ENCODE measurements around the gene HOOK1.
"Not testable (repeated sequence)": the region's sequence is repeated elsewhere in the genome, so short reads cannot be mapped to it uniquely, and the experiment has no call there.

The HOOK1 gene

DNA sequence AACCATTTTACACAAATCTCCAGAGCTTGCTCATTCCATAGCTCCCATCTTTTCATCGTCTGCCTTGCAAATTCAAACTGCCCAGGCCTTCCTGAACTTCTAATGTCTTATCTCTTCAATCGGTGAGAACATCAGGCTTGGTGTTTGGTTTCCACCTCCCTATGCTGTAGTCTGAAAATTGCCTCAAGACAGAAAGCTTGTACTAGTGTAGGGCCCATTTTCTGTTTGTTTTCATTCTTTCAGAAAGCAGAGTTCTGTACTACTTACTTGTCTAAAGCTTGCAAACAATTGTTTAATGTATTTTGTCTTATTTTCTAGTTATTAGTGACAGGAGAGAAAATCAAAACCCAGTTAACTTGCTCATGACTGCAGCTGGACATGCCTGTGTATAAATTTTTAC is 16.8 kb downstream of the HOOK1 start:
- Histone ChIP-seq H3K27me3 (ENCODE audit: insufficient read depth, low read length, poor library complexity, severe bottlenecking) (no peaks in the 10 kb centered on the region), H3K9me3 (ENCODE audit: insufficient read depth, low read depth, low read length) (no peaks in the 10 kb centered on the region), H3K4me1 (ENCODE audit: insufficient read depth, low read length, poor library complexity, severe bottlenecking) (no peaks in the 10 kb centered on the region), H3K36me3 (ENCODE audit: insufficient read depth, low read length) (no peaks in the 10 kb centered on the region), H3K4me3 (ENCODE audit: low read length, poor library complexity, severe bottlenecking) (no peak overlapping the region), H3K4me2 (ENCODE audit: low read depth, low read length, poor library complexity, severe bottlenecking) (no peak overlapping the region), H3K9ac (ENCODE audit: low read depth, low read length, poor library complexity, severe bottlenecking) (no peak overlapping the region), H3K9me2 (replicated peaks; ENCODE audit: low read depth, low read length) (no peaks in the 10 kb centered on the region), H3F3A (ENCODE audit: low read depth) (no peaks in the 10 kb centered on the region), H2AFZ (ENCODE audit: low read length) (0 out of 2 replicates have a peak overlapping the region, but pooled peaks have one; percentile 35), H4K20me1 (ENCODE audit: insufficient read depth, low read length, poor library complexity, severe bottlenecking) (no peaks in the 10 kb centered on the region), H3K79me2 (ENCODE audit: insufficient read depth, low read length) (no peaks in the 10 kb centered on the region)
- no peak for TF ChIP-seq EZH2phosphoT487 (IDR thresholded peaks at IDR 0.05; ENCODE audit: borderline replicate concordance)
- TF ChIP-seq, protein P1, sequence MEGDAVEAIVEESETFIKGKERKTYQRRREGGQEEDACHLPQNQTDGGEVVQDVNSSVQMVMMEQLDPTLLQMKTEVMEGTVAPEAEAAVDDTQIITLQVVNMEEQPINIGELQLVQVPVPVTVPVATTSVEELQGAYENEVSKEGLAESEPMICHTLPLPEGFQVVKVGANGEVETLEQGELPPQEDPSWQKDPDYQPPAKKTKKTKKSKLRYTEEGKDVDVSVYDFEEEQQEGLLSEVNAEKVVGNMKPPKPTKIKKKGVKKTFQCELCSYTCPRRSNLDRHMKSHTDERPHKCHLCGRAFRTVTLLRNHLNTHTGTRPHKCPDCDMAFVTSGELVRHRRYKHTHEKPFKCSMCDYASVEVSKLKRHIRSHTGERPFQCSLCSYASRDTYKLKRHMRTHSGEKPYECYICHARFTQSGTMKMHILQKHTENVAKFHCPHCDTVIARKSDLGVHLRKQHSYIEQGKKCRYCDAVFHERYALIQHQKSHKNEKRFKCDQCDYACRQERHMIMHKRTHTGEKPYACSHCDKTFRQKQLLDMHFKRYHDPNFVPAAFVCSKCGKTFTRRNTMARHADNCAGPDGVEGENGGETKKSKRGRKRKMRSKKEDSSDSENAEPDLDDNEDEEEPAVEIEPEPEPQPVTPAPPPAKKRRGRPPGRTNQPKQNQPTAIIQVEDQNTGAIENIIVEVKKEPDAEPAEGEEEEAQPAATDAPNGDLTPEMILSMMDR (conservative IDR thresholded peaks at IDR 0.05; ENCODE audit: low read length): no peak

DNA sequence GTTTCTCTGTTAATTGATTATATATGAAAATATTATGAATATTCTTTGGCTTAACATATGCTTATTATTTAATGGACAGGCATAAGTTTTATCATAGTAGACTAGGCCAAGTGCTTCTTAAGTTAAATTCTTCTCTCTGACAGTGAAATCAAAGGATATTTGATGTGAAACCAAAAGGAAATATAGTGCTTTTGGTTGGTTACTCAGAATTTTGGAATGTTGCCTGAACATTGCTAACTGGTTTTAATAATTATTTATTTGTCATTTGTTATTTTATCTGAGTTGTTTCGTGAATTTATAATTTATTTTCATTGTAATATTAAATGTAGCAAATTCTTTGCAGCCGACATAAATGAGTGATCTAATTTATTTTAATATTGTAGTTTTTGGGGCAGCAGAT is 18.3 kb downstream of the HOOK1 start:
- Histone ChIP-seq H2AFZ (ENCODE audit: low read length) (no peak overlapping the region), H4K20me1 (ENCODE audit: insufficient read depth, low read length, poor library complexity, severe bottlenecking) (no peaks in the 10 kb centered on the region), H3K4me2 (ENCODE audit: low read depth, low read length, poor library complexity, severe bottlenecking) (no peak overlapping the region), H3K4me1 (ENCODE audit: insufficient read depth, low read length, poor library complexity, severe bottlenecking) (no peaks in the 10 kb centered on the region), H3K4me3 (ENCODE audit: low read length, poor library complexity, severe bottlenecking) (no peak overlapping the region), H3K36me3 (ENCODE audit: insufficient read depth, low read length) (no peaks in the 10 kb centered on the region), H3K79me2 (ENCODE audit: insufficient read depth, low read length) (no peaks in the 10 kb centered on the region), H3K9me3 (ENCODE audit: insufficient read depth, low read depth, low read length) (no peaks in the 10 kb centered on the region), H3K27me3 (ENCODE audit: insufficient read depth, low read length, poor library complexity, severe bottlenecking) (no peaks in the 10 kb centered on the region), H3F3A (ENCODE audit: low read depth) (no peaks in the 10 kb centered on the region), H3K9ac (ENCODE audit: low read depth, low read length, poor library complexity, severe bottlenecking) (no peak overlapping the region), H3K9me2 (replicated peaks; ENCODE audit: low read depth, low read length) (no peaks in the 10 kb centered on the region)
- TF ChIP-seq, protein P1 (conservative IDR thresholded peaks at IDR 0.05; ENCODE audit: low read length): no peak
- TF ChIP-seq EZH2phosphoT487 (IDR thresholded peaks at IDR 0.05; ENCODE audit: borderline replicate concordance): no peak

DNA sequence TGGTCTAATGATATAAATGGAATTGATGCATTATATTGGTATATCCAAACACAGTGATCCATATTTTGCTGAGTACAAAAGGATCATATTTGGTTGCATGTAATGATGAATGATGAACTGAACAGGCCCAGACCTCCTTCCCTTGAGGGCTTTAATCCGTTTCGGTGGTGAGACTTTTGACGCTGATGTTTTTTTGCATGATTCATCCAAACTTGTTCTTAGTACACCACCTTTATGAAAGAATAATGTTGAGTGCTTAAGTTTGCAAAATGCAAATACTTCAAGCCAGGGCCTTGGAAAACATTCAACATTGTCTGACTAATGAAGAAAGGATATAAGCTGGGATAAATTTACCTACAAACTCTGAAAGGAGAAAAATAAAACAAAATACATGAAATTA is 19.2 kb downstream of the HOOK1 start:
- H3K27me3 ChIP-seq (ENCODE audit: insufficient read depth, low read length, poor library complexity, severe bottlenecking): no peaks in the 10 kb centered on the region
- no peak overlapping the region for H3K4me2 ChIP-seq (ENCODE audit: low read depth, low read length, poor library complexity, severe bottlenecking)
- TF ChIP-seq, protein P1 (conservative IDR thresholded peaks at IDR 0.05; ENCODE audit: low read length): no peak
- no peak for TF ChIP-seq EZH2phosphoT487 (IDR thresholded peaks at IDR 0.05; ENCODE audit: borderline replicate concordance)
- H3F3A ChIP-seq (ENCODE audit: low read depth): no peaks in the 10 kb centered on the region
- no peaks in the 10 kb centered on the region for H3K36me3 ChIP-seq (ENCODE audit: insufficient read depth, low read length)
- H4K20me1 ChIP-seq (ENCODE audit: insufficient read depth, low read length, poor library complexity, severe bottlenecking): no peaks in the 10 kb centered on the region
- no peaks in the 10 kb centered on the region for H3K9me3 ChIP-seq (ENCODE audit: insufficient read depth, low read depth, low read length)
- no peaks in the 10 kb centered on the region for H3K9me2 ChIP-seq (replicated peaks; ENCODE audit: low read depth, low read length)
- H3K4me3 ChIP-seq (ENCODE audit: low read length, poor library complexity, severe bottlenecking): no peak overlapping the region
- H3K79me2 ChIP-seq (ENCODE audit: insufficient read depth, low read length): no peaks in the 10 kb centered on the region
- H3K4me1 ChIP-seq (ENCODE audit: insufficient read depth, low read length, poor library complexity, severe bottlenecking): no peaks in the 10 kb centered on the region
- no peak overlapping the region for H3K9ac ChIP-seq (ENCODE audit: low read depth, low read length, poor library complexity, severe bottlenecking)
- H2AFZ ChIP-seq (ENCODE audit: low read length): no peak overlapping the region

DNA sequence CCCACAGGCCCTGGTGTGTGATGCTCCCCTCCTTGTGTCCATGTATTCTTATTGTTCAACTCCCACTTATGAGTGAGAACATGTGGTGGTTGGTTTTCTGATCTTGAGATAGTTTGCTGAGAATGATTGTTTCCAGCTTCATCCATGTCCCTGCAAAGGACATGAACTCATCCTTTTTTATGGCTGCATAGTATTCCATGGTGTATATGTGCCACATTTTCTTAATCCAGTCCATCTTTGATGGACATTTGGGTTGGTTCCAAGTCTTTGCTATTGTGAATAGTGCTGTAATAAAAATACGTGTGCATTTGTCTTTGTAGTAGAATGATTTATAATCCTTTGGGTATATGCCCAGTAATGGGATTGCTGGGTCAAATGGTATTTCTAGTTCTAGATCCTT is 23.1 kb downstream of the HOOK1 start:
- not testable (repeated sequence) for H3K9me2 ChIP-seq (replicated peaks; ENCODE audit: low read depth, low read length); H3K9ac ChIP-seq (ENCODE audit: low read depth, low read length, poor library complexity, severe bottlenecking); H3K4me2 ChIP-seq (ENCODE audit: low read depth, low read length, poor library complexity, severe bottlenecking); H3K79me2 ChIP-seq (ENCODE audit: insufficient read depth, low read length); H2AFZ ChIP-seq (ENCODE audit: low read length); H3K4me3 ChIP-seq (ENCODE audit: low read length, poor library complexity, severe bottlenecking); H3K4me1 ChIP-seq (ENCODE audit: insufficient read depth, low read length, poor library complexity, severe bottlenecking); H3K36me3 ChIP-seq (ENCODE audit: insufficient read depth, low read length); H3K9me3 ChIP-seq (ENCODE audit: insufficient read depth, low read depth, low read length); H3F3A ChIP-seq (ENCODE audit: low read depth); H4K20me1 ChIP-seq (ENCODE audit: insufficient read depth, low read length, poor library complexity, severe bottlenecking); H3K27me3 ChIP-seq (ENCODE audit: insufficient read depth, low read length, poor library complexity, severe bottlenecking)

Measured in Loucy (cell line).